ENCODE measurements around the gene ARMC10. TPM values are rescaled to one million over a fixed set of nuclear protein-coding genes. Genes with fewer than 3 reads are reported as not detected.
"Not testable (repeated sequence)": the region's sequence is repeated elsewhere in the genome, so short reads cannot be mapped to it uniquely, and the experiment has no call there.

The ARMC10 gene
- total RNA-seq, 4 donors from 2014 or later, result 42.6 to 61.0 (median 48.5) TPM

- peaks cover 0 to 1% (median 0%) of the 10 kb centered on the region in 4 donors for H3K9me3 ChIP-seq
- no peaks in the 10 kb centered on the region for H3K4me1 ChIP-seq
- H3K27me3 ChIP-seq, result no peaks in the 10 kb centered on the region
- no peak overlapping the region for H3K27ac ChIP-seq
- DNase-seq (ENCODE audit: low spot score in 2 of 2), result no peak
- no peak for TF ChIP-seq POLR2A (IDR thresholded peaks at IDR 0.05)
- no peak for TF ChIP-seq CTCF (IDR thresholded peaks at IDR 0.05)
- TF ChIP-seq EP300 (IDR thresholded peaks at IDR 0.05), result no peak
- no peak overlapping the region for H3K4me3 ChIP-seq
- H3K36me3 ChIP-seq, result no peaks in the 10 kb centered on the region
- 92 to 98% methylated on average over 1 of the region's 1 CpG for WGBS, 2 donors
Observed at GRCh38 chr7:103037476-103037822, 37.5 kb upstream of the ARMC10 start.

GRCh38 chr7:103037823-103038739 is 36.9 kb upstream of the ARMC10 start:
- not testable (repeated sequence) for H3K4me1 ChIP-seq; H3K9me3 ChIP-seq; H3K36me3 ChIP-seq; H3K27me3 ChIP-seq; H3K4me3 ChIP-seq; H3K27ac ChIP-seq; DNase-seq (ENCODE audit: low spot score in 2 of 2)
- WGBS, 2 donors, result 75 to 80% methylated on average over 17 to 20 of the region's 20 CpGs

- not testable (repeated sequence) for DNase-seq (ENCODE audit: low spot score in 2 of 2); H3K27me3 ChIP-seq; H3K4me3 ChIP-seq; H3K36me3 ChIP-seq; H3K4me1 ChIP-seq; H3K27ac ChIP-seq
- H3K9me3 ChIP-seq, result peaks cover 0 to 14% (median 0%) of the 10 kb centered on the region in 4 donors
- 71 to 73% methylated on average over 1 of the region's 1 CpG for WGBS, 2 donors
Observed at GRCh38 chr7:103041815-103042214, 33.1 kb upstream of the ARMC10 start.

- TF ChIP-seq EP300 (IDR thresholded peaks at IDR 0.05) (no peak), POLR2A (IDR thresholded peaks at IDR 0.05) (no peak), CTCF (IDR thresholded peaks at IDR 0.05) (no peak)
- Histone ChIP-seq H3K9me3 (peaks cover 0 to under 1% (median 0%) of the 10 kb centered on the region in 4 donors), H3K36me3 (no peaks in the 10 kb centered on the region), H3K27ac (no peak overlapping the region), H3K4me1 (no peaks in the 10 kb centered on the region), H3K27me3 (no peaks in the 10 kb centered on the region), H3K4me3 (no peak overlapping the region)
- 88 to 93% methylated on average over 2 of the region's 2 CpGs for WGBS, 2 donors
- DNase-seq (ENCODE audit: low spot score in 2 of 2), result no peak
Observed at GRCh38 chr7:103048833-103049232, 26.1 kb upstream of the ARMC10 start.

- TF ChIP-seq POLR2A (IDR thresholded peaks at IDR 0.05), result no peak
- no peak for TF ChIP-seq EP300 (IDR thresholded peaks at IDR 0.05)
- no peak for TF ChIP-seq CTCF (IDR thresholded peaks at IDR 0.05)
- Histone ChIP-seq H3K27me3 (no peaks in the 10 kb centered on the region), H3K4me1 (no peaks in the 10 kb centered on the region), H3K4me3 (no peak overlapping the region), H3K36me3 (no peaks in the 10 kb centered on the region), H3K9me3 (no peaks in the 10 kb centered on the region), H3K27ac (no peak overlapping the region)
- no peak for DNase-seq (ENCODE audit: low spot score in 2 of 2)
- WGBS, 2 donors, result 90 to 92% methylated on average over 6 of the region's 6 CpGs
Observed at GRCh38 chr7:103051519-103051918, 23.4 kb upstream of the ARMC10 start.

- DNase-seq (ENCODE audit: low spot score in 2 of 2); H3K4me3 ChIP-seq; H3K27ac ChIP-seq; H3K4me1 ChIP-seq; H3K36me3 ChIP-seq; H3K27me3 ChIP-seq; H3K9me3 ChIP-seq: not testable (repeated sequence)
- WGBS, 2 donors, result 74 to 75% methylated on average over 1 of the region's 1 CpG
Observed at GRCh38 chr7:103056006-103056405, 18.9 kb upstream of the ARMC10 start.

Data from tibial nerve (tissue), 4 donors.